Peyer's patch (tissue), 4 donors: ENCODE results near the gene ZNF75A. TPM values are rescaled to one million over a fixed set of nuclear protein-coding genes. Genes with fewer than 3 reads are reported as not detected.

Source experiments
- DNase-seq, 3 donors: peaks; one replicate each; pipeline ENCODE4 v3.0.0-alpha.2; 2017 to 2019
- H3K27ac ChIP-seq, 4 donors: fragments of 200-600 bp; sonication (generic); one replicate each; pipeline ENCODE4 v1.5.1; 2016 to 2019
- H3K27me3 ChIP-seq, 2 donors: fragments of 200-600 bp; sonication (generic); one replicate each; pipeline ENCODE4 v1.5.1; 2019
- H3K36me3 ChIP-seq, 3 donors: fragments of 200-600 bp; sonication (generic); one replicate each; pipeline ENCODE4 v1.5.1; 2016 to 2019
- H3K4me1 ChIP-seq, 4 donors: fragments of 200-600 bp; sonication (generic); one replicate each; pipeline ENCODE4 v1.5.1; 2016 to 2019
- H3K4me3 ChIP-seq, 4 donors: fragments of 200-600 bp; sonication (generic); 1 replicate in 3 of 4; 2 replicates in 1 of 4; pipeline ENCODE4 v1.5.1; 2016 to 2019; ENCODE audit warnings: mild to moderate bottlenecking in 1 of 4
- H3K9me3 ChIP-seq, 4 donors: fragments of 200-600 bp; sonication (generic); one replicate each; pipeline ENCODE4 v1.5.1; 2016 to 2019; ENCODE audit warnings: mild to moderate bottlenecking in 1 of 4
- POLR2A ChIP-seq, 2 donors: fragments of 450-650 bp; IDR thresholded peaks; one replicate each; pipeline ENCODE4 v1.5.1; 2017; ENCODE audit warnings: antibody characterized with exemption in 2 of 2, mild to moderate bottlenecking in 2 of 2, moderate library complexity in 2 of 2
- total RNA-seq, 4 donors: library from RNA; depleted of rRNA; stranded (reverse); fragments of >200 nt; gene quantifications; one replicate each; pipeline ENCODE4 v1.1.0, GENCODE V29; 2016
- TF ChIP-seq, protein P1 (sequence below), 6 experiments: fragments of 450-650 bp in 4 of 6; fragments of 200-600 bp in 2 of 6; sonication (generic) in 1 of 6; IDR thresholded peaks; one replicate each; pipeline ENCODE4 v1.5.1; 2017 to 2019; ENCODE audit warnings: antibody characterized with exemption in 6 of 6, mild to moderate bottlenecking in 3 of 6, moderate library complexity in 1 of 6

Gene ZNF75A
- total RNA-seq, 4 donors from 2014 or later: 19.3 to 56.9 (median 41.6) TPM

DNA sequence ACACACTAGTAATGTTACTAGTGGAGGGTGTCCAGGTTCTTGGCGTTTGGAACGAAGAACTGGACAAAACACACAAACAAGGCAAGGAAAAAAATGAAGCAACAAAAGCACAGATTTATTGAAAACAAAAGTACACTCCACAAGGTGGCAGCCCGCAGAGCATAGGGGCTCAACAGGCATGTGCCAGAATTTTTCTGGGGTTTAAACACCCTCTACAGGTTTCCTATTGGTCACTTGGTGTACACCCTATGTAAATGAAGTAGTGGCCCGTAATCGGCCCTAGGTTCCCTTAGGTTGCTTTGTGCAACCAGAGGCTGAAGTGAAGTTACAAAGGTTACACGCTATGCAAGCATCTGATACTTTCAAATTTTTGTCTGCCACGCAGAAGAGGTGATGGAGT lies 58.5 kb downstream of the ZNF75A start:
- peaks cover 0 to 19% (median 1%) of the 10 kb centered on the region in 4 donors for H3K9me3 ChIP-seq
- no peak overlapping the region for H3K27ac ChIP-seq
- H3K4me3 ChIP-seq: no peak overlapping the region
- H3K27me3 ChIP-seq: no peaks in the 10 kb centered on the region
- TF ChIP-seq, protein P1, sequence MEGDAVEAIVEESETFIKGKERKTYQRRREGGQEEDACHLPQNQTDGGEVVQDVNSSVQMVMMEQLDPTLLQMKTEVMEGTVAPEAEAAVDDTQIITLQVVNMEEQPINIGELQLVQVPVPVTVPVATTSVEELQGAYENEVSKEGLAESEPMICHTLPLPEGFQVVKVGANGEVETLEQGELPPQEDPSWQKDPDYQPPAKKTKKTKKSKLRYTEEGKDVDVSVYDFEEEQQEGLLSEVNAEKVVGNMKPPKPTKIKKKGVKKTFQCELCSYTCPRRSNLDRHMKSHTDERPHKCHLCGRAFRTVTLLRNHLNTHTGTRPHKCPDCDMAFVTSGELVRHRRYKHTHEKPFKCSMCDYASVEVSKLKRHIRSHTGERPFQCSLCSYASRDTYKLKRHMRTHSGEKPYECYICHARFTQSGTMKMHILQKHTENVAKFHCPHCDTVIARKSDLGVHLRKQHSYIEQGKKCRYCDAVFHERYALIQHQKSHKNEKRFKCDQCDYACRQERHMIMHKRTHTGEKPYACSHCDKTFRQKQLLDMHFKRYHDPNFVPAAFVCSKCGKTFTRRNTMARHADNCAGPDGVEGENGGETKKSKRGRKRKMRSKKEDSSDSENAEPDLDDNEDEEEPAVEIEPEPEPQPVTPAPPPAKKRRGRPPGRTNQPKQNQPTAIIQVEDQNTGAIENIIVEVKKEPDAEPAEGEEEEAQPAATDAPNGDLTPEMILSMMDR (IDR thresholded peaks at IDR 0.05): peak in 1 of 6 experiments; percentile 5
- TF ChIP-seq POLR2A (IDR thresholded peaks at IDR 0.05): no peak
- no peaks in the 10 kb centered on the region for H3K4me1 ChIP-seq
- H3K36me3 ChIP-seq: no peaks in the 10 kb centered on the region
- no peak for DNase-seq

DNA sequence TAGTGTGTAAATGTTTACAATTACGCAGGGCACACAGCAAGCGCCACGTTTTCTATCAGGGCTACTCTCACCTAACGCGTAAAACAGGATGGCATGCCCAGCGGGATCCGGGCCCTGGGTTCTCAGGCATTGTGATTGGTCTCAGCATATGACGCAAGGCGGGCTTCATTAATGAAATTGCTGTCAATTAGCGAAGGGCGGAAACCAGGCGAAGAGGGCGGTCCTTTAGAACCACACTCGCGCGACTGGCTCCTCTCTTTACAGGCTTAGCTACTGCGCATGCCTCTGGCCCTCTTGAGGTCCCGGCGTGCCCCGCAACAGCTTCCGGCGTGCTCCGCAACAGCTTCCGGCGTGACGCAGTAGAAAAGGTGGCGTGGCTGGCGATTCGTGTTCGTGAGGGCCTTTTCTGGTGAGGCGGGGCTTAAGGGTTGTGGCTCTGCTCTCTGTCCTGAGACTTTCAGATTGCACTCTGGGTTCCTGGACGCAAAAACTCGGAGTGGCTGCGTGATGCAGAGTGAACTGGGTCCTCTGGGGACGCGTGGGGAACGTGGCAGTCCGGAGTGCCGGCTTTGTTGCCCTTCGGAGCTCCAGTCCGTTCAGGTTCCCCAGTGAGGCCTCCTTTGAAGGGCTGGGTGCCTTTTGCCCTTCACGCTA lies 59.6 kb downstream of the ZNF75A start:
- H3K4me1 ChIP-seq: no peaks in the 10 kb centered on the region
- no peak for TF ChIP-seq POLR2A (IDR thresholded peaks at IDR 0.05)
- TF ChIP-seq, protein P1 (IDR thresholded peaks at IDR 0.05): no peak
- H3K27me3 ChIP-seq: no peaks in the 10 kb centered on the region
- H3K27ac ChIP-seq: peak overlapping the region; percentile 35 to 84 (median 59)
- no peaks in the 10 kb centered on the region for H3K36me3 ChIP-seq
- H3K4me3 ChIP-seq: peak overlapping the region; percentile 41 to 54 (median 43)
- DNase-seq: peak; percentile 70 to 83 (median 74)
- H3K9me3 ChIP-seq: peaks cover 0 to 21% (median 1%) of the 10 kb centered on the region in 4 donors

Other genes with a start within 250 kb of the ZNF75A start
- 100 to 1,000 TPM in 3 of 4 donors, 10 to 100 TPM in 1; 93.3 to 676 (median 590) TPM for gene IL32, start 239.9 kb upstream of the ZNF75A start, total RNA-seq
- not detected for gene ZSCAN10, start 206.2 kb upstream of the ZNF75A start, total RNA-seq
- 10 to 100 TPM in 3 of 4 donors, 1 to 10 TPM in 1; 5.0 to 24.6 (median 16.2) TPM for gene ZNF205, start 192.9 kb upstream of the ZNF75A start, total RNA-seq
- 10 to 100 TPM; 14.9 to 40.6 (median 18.4) TPM for gene ZNF213, start 170.5 kb upstream of the ZNF75A start, total RNA-seq
- not detected for gene OR1F1, start 117.3 kb upstream of the ZNF75A start, total RNA-seq
- 10 to 100 TPM in 2 of 4 donors, 1 to 10 TPM in 2; 8.6 to 13.0 (median 10.0) TPM for gene ZNF200, start 70.3 kb upstream of the ZNF75A start, total RNA-seq
- 1 to 10 TPM; 1.2 to 6.6 (median 2.2) TPM for gene MEFV, start 48.9 kb upstream of the ZNF75A start, total RNA-seq
- gene ZNF263, start 22.0 kb upstream of the ZNF75A start, total RNA-seq: 10 to 100 TPM; 19.0 to 35.8 (median 27.5) TPM
- gene TIGD7, start 67 bp upstream of the ZNF75A start, total RNA-seq: 10 to 100 TPM in 1 of 4 donors, 1 to 10 TPM in 3; 1.2 to 14.9 (median 2.9) TPM
- not detected for gene OR2C1, start 50.4 kb downstream of the ZNF75A start, total RNA-seq
- 10 to 100 TPM; 12.4 to 23.1 (median 15.3) TPM for gene ZSCAN32, start 95.5 kb downstream of the ZNF75A start, total RNA-seq
- 10 to 100 TPM in 3 of 4 donors, 1 to 10 TPM in 1; 7.4 to 19.8 (median 15.7) TPM for gene ZNF174, start 95.7 kb downstream of the ZNF75A start, total RNA-seq
- gene ZNF597, start 138.0 kb downstream of the ZNF75A start, total RNA-seq: 1 to 10 TPM; 1.1 to 3.3 (median 1.8) TPM
- gene NAA60, start 138.2 kb downstream of the ZNF75A start, total RNA-seq: 100 to 1,000 TPM in 2 of 4 donors, 10 to 100 TPM in 2; 80.9 to 110 (median 96.8) TPM
- gene C16orf90, start 190.0 kb downstream of the ZNF75A start, total RNA-seq: not detected
- gene CLUAP1, start 195.5 kb downstream of the ZNF75A start, total RNA-seq: 10 to 100 TPM in 1 of 4 donors, 1 to 10 TPM in 3; 6.6 to 37.1 (median 7.7) TPM